KOPT-K1 (cell line): ENCODE measurements around the gene PRR22.
"Not testable (repeated sequence)": the region's sequence is repeated elsewhere in the genome, so short reads cannot be mapped to it uniquely, and the experiment has no call there.

ENCODE experiments used
- H3K27ac ChIP-seq: fragments of 200-600 bp; sonication (generic); 2 replicates; pipeline ENCODE4 v1.5.1; 2016; ENCODE audit warnings: antibody characterized with exemption, mild to moderate bottlenecking, low read depth, low read length; ENCODE audit not compliant: poor library complexity, severe bottlenecking
- H3K36me3 ChIP-seq: fragments of 200-600 bp; sonication (generic); 2 replicates; pipeline ENCODE4 v1.5.1; 2017; ENCODE audit warnings: antibody characterized with exemption, mild to moderate bottlenecking, low read length, moderate library complexity; ENCODE audit not compliant: insufficient read depth
- H3K9me3 ChIP-seq: fragments of 200-600 bp; sonication (generic); 2 replicates; pipeline ENCODE4 v1.5.1; 2017; ENCODE audit warnings: antibody characterized with exemption, low read length, mild to moderate bottlenecking; ENCODE audit not compliant: insufficient read depth, poor library complexity, severe bottlenecking

Gene PRR22

DNA sequence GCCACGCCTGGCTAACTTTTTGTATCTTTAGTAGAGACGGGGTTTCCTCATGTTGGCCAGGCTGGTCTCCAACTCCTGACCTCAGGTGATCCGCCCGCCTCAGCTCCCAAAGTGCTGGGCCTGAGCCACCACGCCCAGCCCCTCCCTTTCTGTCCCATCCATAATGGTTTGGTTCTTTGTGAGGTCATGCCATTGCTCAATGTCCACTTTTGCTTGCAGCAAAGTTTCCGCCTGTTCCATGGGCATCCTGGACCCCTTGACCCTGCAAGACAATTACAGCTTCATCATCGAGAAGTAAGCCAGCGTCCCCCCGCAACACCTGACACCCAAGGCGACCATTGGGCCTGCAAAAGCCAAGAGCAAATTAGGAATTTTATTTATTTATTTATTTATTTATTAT is 16.6 kb downstream of the PRR22 start:
- H3K27ac ChIP-seq: no peak overlapping the region
- H3K36me3 ChIP-seq: no peaks in the 10 kb centered on the region
- H3K9me3 ChIP-seq: no peaks in the 10 kb centered on the region

DNA sequence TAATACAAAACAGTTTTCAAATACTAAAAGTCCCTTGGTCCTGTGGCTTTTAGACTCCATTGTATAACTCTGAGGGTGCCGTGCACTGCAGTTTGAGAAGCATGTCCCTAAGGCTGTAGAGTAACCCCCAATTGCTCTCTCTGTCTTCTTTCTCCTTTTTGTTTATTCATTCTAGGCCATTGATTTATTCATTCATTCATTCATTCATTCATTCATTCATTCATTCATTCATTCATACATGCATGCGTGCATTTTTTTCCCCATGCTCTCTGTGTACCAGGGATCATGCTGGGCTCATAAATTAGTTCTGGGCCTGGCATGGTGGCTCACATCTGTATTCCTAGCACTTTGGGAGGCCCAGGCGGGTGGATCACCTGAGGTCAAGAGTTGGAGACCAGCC is 19.3 kb downstream of the PRR22 start:
- Histone ChIP-seq H3K36me3 (no peaks in the 10 kb centered on the region), H3K27ac (no peak overlapping the region), H3K9me3 (no peaks in the 10 kb centered on the region)

DNA sequence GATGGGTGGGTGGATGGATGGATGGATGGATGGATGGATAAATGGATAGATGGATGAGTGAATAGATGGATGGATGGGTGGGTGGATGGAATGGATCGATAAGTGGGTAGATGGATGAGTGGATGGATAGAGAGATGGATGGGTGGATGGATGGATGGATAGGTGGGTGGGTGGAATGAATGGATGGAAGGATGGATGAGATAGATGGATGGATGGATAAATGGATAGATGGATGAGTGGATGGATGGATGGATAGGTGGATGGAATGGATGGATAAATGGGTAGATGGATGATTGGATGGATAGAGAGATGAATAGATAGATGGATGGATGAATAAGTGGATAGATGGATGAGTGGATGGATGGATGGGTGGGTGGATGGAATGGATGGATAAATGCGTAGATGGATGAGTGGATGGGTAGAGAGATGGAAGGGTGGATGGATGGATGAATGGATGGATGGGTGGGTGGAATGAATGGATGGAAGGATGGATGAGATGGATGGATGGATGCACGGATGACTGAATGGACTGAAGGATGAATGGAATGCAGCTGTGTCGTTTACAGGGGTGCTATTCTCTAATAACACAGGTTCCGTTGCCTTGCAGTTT is 21.8 kb downstream of the PRR22 start:
- no peaks in the 10 kb centered on the region for H3K36me3 ChIP-seq
- no peaks in the 10 kb centered on the region for H3K9me3 ChIP-seq
- H3K27ac ChIP-seq: no peak overlapping the region

- Histone ChIP-seq H3K27ac (no peak overlapping the region), H3K9me3 (no peaks in the 10 kb centered on the region), H3K36me3 (no peaks in the 10 kb centered on the region)
These were observed 30.8 kb downstream of the PRR22 start for GRCh38 chr19:5753743-5754142.

DNA sequence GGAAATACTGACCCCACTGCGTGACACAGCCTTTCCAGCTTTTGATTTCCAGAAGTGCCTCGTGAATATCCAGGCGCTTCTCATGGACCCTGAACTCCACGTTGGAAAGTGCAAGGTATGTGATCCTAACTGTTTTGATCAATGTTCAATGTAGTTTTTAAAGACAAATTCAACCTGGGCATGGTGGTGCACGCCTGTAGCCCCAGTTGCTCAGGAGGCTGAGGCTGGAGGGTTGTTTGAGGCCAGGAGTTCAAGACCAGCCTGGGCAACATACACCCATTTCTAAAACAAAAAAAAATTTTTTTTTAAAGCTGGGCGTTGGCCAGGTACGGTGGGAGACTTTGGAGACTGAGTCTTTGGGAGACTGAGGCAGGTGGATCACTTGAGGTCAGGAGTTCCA is 32.8 kb downstream of the PRR22 start:
- H3K9me3 ChIP-seq: no peaks in the 10 kb centered on the region
- H3K36me3 ChIP-seq: no peaks in the 10 kb centered on the region
- no peak overlapping the region for H3K27ac ChIP-seq

DNA sequence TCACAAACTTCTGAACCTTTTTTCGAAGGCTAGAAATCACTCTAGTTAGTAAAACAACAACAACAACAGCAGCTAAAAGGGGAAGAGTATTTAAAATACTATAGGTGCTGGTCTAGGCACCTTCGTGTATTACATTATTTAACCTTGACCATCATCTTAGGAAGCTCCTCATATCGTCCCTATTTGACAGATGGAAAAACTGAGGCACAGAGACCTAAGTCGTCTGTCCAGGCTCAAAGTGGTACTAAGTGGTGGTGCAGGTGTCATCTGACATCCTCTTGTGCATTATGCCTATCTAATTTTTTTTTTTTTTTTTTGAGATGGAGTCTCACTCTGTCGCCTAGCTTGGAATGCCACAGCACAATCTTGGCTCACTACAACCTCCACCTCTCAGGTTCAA is 35.0 kb downstream of the PRR22 start:
- Histone ChIP-seq H3K27ac (no peak overlapping the region), H3K36me3 (no peaks in the 10 kb centered on the region), H3K9me3 (no peaks in the 10 kb centered on the region)

GRCh38 chr19:5748920-5749319 is 35.6 kb downstream of the PRR22 start:
- not testable (repeated sequence) for H3K9me3 ChIP-seq, H3K36me3 ChIP-seq, H3K27ac ChIP-seq

GRCh38 chr19:5744999-5745398 is 39.5 kb downstream of the PRR22 start:
- H3K36me3 ChIP-seq, H3K27ac ChIP-seq, H3K9me3 ChIP-seq: not testable (repeated sequence)

DNA sequence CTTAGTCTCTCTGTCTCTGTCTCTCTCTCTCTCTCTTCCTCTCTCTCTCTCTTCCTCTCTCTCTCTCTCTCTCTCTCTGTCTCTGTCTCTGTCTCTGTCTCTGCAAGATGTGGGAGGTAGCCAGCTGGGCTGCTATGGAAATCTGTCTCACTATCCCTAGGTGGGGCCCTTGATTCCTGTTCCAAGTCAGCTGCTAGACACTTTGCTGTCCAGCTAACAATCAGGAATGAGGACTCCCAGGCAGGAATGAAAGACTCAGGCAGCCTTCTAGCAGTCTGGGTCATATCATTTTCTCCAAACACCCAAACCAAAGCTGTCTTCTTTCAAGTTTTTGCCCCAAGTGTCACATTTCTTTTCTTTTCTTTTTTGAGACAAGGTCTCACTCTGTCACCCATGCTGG is 40.9 kb downstream of the PRR22 start:
- Histone ChIP-seq H3K27ac (no peak overlapping the region), H3K36me3 (no peaks in the 10 kb centered on the region), H3K9me3 (no peaks in the 10 kb centered on the region)

DNA sequence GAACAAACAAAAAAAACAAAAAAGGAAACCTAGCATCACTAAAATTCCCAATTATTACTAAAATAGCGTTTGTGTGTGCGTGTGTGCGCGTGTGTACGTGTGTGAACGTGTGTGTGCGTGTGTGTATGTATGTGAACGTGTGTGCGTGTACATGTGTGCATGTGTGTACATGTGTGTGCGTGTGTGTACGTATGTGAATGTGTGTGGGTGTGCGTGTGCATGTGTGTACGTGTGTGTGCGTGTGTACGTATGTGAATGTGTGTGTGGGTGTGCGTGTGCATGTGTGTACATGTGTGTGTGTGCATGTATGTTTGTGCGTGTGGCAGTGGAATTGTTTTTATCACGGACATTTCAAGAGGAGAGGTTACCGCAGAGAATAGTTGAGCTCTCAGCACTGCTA is 42.5 kb downstream of the PRR22 start:
- no peaks in the 10 kb centered on the region for H3K36me3 ChIP-seq
- no peaks in the 10 kb centered on the region for H3K9me3 ChIP-seq
- H3K27ac ChIP-seq: no peak overlapping the region

GRCh38 chr19:5738423-5738822 is 46.1 kb downstream of the PRR22 start:
- no peaks in the 10 kb centered on the region for H3K9me3 ChIP-seq
- H3K27ac ChIP-seq: no peak overlapping the region
- no peaks in the 10 kb centered on the region for H3K36me3 ChIP-seq

GRCh38 chr19:5733172-5733571 is 51.4 kb downstream of the PRR22 start:
- H3K36me3 ChIP-seq, H3K9me3 ChIP-seq, H3K27ac ChIP-seq: not testable (repeated sequence)
